SK-N-SH treated with all-trans-retinoic acid at 6 μM for 48 hours (cell line): Measurements from ENCODE around the gene KLF2.

Source experiments
- ARNTL ChIP-seq: fragments of 450-650 bp; formaldehyde crosslinking; IDR thresholded peaks from 2 replicates; pipeline ENCODE4 v1.5.0; 2020; ENCODE audit warnings: low read depth, mild to moderate bottlenecking, moderate library complexity, borderline replicate concordance
- ESRRG ChIP-seq: fragments of 250-450 bp; sonication (Bioruptor Pico); IDR thresholded peaks from 2 replicates; pipeline ENCODE4 v1.6.1; 2021; ENCODE audit warnings: mild to moderate bottlenecking
- GLIS3 ChIP-seq: fragments of 250-450 bp; sonication (Bioruptor Pico); IDR thresholded peaks from 2 replicates; pipeline ENCODE4 v1.5.0; 2020; ENCODE audit warnings: mild to moderate bottlenecking, moderate library complexity
- POU6F1 ChIP-seq: fragments of 250-450 bp; sonication (Bioruptor Pico); IDR thresholded peaks from 2 replicates; pipeline ENCODE4 v1.8.0; 2021; ENCODE audit warnings: low read depth, mild to moderate bottlenecking, moderate library complexity, borderline replicate concordance
- RARB ChIP-seq: fragments of 250-450 bp; sonication (Bioruptor Pico); IDR thresholded peaks from 2 replicates; pipeline ENCODE4 v1.8.0; 2021; ENCODE audit warnings: mild to moderate bottlenecking, moderate library complexity
- TOX ChIP-seq: fragments of 250-450 bp; sonication (Bioruptor Pico); IDR thresholded peaks from 2 replicates; pipeline ENCODE4 v1.8.0; 2021; ENCODE audit warnings: mild to moderate bottlenecking, moderate library complexity, borderline replicate concordance
- ZFP3 ChIP-seq: fragments of 250-450 bp; sonication (Bioruptor Pico); IDR thresholded peaks from 2 replicates; pipeline ENCODE4 v1.5.0; 2020; ENCODE audit warnings: mild to moderate bottlenecking, moderate library complexity
- ZFP30 ChIP-seq: fragments of 450-650 bp; formaldehyde crosslinking; IDR thresholded peaks from 2 replicates; pipeline ENCODE4 v1.5.0; 2022; ENCODE audit warnings: mild to moderate bottlenecking, moderate library complexity

GRCh38 chr19:16347706-16348105, 23.1 kb downstream of the KLF2 start:
- TF ChIP-seq POU6F1 (CRISPR knock-in tag) = no peak
- no peak for TF ChIP-seq RARB (CRISPR knock-in tag)
- TF ChIP-seq ARNTL (CRISPR knock-in tag) = no peak
- TF ChIP-seq ZFP30 (CRISPR knock-in tag) = no peak
- no peak for TF ChIP-seq ZFP3 (CRISPR knock-in tag)
- no peak for TF ChIP-seq GLIS3
- no peak for TF ChIP-seq TOX (CRISPR knock-in tag)
- no peak for TF ChIP-seq ESRRG (CRISPR knock-in tag)
